GM12872 (cell line): Measurements from ENCODE around the gene SAT2.

ENCODE experiments used
- TF ChIP-seq, protein P1 (sequence below): IDR thresholded peaks from 3 replicates; pipeline ENCODE4 v1.5.1; 2011; ENCODE audit warnings: low read depth, mild to moderate bottlenecking, low read length, moderate library complexity; ENCODE audit not compliant: insufficient read depth

Gene SAT2

DNA sequence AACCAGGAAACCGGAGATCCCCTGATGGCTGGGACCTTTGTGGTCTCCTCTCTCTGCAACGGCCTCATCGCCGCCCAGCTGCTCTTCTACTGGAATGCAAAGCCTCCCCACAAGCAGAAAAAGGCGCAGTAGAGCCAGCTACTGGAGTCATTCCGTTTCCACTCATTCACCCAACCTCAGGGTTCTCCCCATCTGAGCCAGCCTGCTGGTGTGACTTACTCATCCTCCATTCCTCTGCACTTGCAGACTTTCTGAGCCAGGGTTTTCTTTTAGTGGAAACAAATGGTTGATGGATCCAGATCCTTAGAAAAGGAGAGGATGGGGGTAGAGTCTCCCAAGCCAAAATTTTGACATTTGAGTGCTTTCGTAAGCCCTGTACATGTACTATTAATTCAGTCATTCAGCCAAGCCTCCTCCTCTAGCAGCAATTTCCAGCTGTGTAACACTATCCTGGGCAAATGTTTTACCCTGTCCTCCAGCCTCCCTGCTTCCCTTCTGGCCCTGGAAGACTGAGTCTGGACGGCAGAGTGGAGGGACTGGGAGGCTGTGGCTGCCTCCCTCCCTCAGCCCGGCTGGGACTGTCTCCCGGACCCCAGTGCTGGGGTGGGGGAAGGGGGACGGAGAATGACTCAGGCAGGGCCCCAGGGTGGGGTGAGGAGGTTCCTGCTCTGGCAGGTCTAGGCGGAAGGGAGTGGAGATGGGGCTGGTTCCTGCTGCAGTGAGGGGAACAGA is 40.0 kb downstream of the SAT2 start:
- TF ChIP-seq, protein P1, sequence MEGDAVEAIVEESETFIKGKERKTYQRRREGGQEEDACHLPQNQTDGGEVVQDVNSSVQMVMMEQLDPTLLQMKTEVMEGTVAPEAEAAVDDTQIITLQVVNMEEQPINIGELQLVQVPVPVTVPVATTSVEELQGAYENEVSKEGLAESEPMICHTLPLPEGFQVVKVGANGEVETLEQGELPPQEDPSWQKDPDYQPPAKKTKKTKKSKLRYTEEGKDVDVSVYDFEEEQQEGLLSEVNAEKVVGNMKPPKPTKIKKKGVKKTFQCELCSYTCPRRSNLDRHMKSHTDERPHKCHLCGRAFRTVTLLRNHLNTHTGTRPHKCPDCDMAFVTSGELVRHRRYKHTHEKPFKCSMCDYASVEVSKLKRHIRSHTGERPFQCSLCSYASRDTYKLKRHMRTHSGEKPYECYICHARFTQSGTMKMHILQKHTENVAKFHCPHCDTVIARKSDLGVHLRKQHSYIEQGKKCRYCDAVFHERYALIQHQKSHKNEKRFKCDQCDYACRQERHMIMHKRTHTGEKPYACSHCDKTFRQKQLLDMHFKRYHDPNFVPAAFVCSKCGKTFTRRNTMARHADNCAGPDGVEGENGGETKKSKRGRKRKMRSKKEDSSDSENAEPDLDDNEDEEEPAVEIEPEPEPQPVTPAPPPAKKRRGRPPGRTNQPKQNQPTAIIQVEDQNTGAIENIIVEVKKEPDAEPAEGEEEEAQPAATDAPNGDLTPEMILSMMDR: no peak

DNA sequence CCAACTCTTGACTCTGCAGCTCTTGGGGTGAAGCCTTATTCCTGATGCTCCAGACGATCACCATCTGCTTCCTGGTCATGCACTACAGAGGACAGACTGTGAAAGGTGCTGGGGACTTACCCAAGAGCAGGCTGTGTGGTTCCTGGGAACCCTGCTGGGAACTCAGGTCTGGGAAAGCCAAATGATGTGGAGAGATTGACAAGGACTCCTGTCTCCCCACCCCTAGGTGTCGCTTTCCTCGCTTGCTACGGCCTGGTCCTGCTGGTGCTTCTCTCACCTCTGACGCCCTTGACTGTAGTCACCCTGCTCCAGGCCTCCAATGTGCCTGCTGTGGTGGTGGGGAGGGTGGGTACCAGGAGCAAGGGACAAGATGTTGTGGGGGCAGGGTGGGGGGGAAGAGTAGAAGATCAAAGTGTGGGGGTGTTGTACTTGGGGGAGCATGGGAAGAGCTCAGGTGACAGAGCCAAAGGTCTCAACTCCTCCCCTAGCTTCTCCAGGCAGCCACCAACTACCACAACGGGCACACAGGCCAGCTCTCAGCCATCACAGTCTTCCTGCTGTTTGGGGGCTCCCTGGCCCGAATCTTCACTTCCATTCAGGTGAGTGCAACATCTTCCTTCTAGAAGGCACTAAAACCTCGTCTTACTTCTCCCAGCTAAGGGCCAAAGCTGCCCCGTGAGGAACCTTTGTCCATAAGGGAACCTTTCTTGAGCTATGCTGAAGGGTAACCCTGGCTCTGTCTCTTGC is 40.8 kb downstream of the SAT2 start:
- TF ChIP-seq, protein P1: peak; percentile 69

DNA sequence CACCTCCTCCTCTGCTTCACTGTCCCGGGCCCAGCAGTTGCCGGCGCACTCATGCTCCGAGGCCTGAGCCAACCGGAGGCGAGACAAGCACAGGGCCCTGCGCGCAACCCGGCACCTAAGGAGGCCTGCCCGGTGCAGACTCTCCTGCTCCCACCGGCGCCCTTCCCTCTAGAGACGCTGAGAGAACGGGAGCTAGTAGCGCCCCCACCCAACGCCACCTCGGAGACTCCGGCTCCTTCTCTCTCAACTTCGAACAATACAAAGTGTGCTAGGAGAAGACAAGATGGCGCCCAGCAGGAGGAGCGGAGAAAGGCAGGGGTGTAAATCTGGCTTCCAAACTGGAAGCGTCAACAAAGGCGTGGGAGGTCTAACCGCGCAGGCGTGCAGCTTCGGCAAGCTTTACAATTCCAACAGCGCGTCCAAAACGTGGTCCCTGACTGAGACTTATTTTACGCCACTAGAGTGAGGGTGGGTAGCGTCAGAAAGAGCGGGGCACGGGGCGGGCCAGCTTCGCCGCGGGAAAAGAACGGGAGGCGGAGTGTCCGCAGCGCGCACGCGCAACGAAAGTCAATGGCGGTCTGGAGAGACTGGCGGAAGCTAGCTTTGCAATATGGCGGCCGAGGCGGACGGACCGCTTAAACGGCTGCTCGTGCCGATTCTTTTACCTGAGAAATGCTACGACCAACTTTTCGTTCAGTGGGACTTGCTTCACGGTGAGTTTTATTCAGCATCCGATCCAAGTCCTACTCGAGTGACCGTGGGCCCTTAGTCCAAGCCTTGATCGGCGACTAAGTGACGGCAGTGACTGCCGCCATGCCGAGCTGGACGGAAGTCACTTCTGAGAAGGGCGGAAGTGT is 44.1 kb downstream of the SAT2 start, which contains the start of gene MPDU1:
Gene MPDU1, plus strand, starts transcription at position 600 of the 857 bp plus-strand sequence. Its CDS starts 11 bp downstream, at position 611.
- TF ChIP-seq, protein P1: no peak

DNA sequence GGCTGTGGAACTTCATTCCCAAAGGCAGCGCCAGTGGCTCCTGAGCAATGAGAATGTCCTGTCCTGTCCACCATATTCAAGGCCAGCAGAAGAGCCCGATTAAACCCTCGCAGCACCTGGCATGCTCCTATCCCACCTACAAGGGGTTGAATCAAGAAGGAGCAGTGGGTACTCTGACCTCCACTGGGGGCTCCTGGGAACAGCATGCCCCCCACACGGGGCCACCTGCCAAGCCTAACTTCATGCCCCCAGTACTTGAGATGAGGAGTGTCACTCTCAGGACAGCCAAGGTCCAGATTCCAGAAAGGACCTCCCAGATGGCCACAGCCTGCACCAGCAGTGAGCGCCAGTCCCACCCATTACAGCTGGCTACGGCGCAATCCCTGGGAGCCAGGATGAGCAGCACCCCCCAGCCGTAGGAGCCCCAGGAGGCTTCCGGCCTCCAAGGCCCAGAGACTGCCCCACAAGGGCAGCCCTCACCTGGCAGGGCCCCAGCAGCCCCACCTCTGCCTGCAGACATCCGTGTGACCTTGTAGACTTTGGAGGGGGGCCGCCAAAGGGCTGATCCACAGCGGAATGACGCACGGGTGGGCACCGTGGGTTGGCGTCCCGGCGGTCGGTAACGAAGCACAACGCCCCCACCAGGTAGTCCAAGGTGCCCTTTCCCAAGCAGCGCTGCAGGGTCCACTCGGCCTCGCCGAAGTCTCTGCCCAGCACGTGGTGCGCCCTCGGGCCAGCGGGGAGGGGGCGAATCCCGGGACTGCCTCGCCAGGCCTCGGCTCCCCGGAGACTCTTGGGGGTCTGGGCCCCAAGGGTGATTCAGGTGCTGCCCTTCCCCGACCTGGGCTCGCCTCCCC is 45.0 kb downstream of the SAT2 start:
- TF ChIP-seq, protein P1: no peak

DNA sequence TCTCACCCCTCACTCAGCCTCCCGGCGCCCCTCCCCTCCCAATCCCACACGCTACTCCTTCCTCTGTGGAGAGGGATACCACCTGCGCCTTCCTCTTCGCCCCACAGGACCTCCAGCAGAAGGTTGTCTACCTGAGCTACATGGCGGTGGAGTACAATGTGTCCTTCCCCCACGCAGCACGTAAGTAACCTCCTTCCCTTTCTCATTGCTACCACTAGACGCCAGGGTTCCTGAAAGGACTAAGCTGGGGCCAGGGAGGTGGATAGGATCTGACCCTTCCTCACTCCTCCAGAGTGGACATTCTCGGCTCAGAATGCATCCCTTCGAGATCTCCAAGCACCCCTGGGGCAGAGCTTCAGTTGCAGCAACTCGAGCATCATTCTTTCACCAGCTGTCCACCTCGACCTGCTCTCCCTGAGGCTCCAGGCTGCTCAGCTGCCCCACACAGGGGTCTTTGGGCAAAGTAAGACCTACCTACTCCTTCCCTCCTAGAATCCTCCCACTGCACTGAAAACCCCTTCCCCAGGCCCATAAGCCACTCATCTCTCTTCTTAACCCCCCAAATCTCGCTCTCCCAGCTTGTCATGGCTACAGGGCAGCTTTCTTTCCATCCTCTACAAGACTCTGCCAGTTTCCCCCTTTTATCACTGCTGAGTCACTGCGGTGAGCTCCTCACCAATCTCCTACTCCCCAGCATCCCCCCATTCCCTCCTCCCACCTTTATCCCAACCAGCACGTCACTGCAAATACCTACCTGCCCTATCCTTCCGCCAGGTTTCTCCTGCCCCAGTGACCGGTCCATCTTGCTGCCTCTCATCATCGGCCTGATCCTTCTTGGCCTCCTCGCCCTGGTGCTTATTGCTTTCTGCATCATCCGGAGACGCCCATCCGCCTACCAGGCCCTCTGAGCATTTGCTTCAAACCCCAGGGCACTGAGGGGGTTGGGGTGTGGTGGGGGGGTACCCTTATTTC is 46.7 kb downstream of the SAT2 start:
- TF ChIP-seq, protein P1: no peak
